Stimulated activated CD8-positive, alpha-beta memory T cell treated with anti-CD3 and anti-CD28 coated beads, Interleukin-4, amount 100 ng/mL, for 4 hours (primary cell): ENCODE results near the gene POU2F1.
A peak's percentile ranks its signal among the peaks of the same experiment; 100 is the strongest.

Source experiments
- DNase-seq, 2 donors: peaks; one replicate each; pipeline ENCODE4 v3.0.0-alpha.2; 2020; ENCODE audit warnings: low read depth in 2 of 2, low spot score in 1 of 2

Gene POU2F1

DNA sequence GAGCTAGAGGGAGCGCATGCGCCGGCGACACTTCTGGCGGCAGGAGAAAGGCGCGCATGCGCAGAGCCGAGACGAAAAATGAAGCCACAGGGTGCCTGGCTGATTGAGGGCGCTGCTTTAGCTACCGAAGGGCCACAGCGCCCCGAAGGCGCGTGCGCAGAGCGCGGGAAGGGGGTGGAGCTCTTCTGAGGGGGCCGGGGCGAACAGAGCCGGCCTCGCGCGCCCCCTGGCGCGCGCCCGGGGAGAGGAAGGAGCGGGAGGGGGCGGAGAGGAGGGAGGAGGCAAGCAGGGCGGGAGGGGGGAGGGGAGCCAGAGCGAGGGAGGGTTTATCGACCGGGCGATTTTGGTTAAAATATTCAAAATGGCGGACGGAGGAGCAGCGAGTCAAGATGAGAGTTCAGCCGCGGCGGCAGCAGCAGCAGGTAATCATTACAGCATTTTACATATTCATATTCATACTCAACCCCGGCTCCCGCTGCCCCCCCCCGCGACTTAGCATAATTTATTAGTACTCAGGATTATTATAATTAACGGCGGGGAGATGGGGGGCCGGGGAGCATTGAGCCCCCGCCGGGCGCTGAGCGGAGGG lies at the start of gene POU2F1:
POU2F1 (plus strand) TSS at position 350 of the 589 bp plus-strand sequence; CDS start at position 362, 12 bp downstream.
- peak; percentile 97 for DNase-seq

- no peak for DNase-seq
These were observed 49.3 kb upstream of the POU2F1 start for GRCh38 chr1:167171286-167171929.

DNA sequence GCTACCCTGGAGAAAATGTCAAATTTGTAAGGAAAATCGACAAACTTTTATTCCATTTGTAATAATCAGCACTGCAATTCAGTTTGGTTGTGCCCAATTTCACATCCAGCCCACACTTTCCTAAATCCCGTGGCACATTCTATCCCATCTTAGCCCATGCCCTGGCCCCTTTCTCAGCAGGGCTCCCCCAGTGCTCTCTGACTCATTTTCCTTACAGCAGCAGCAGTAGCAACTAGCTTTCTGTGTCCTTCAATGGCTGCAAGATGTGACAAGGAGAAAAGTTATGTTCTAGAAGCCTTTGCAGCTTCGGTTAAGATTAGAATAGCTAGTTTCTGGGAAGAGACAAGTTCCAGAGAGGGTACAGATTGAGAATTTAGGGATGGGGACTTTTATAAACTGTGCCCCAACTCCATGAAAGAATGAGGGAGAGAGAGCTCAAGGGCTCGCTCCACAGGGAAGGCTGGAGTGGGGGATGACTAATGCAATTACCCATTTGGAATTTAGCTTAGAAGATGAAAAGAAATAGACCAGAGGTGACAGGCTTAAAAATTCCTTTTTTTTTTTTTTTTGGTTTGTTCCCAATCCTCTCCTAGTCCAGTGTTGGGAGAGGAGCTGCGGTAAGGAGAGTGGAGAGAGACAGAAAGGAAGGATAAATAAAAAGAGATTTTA lies 47.0 kb upstream of the POU2F1 start:
- no peak for DNase-seq

DNA sequence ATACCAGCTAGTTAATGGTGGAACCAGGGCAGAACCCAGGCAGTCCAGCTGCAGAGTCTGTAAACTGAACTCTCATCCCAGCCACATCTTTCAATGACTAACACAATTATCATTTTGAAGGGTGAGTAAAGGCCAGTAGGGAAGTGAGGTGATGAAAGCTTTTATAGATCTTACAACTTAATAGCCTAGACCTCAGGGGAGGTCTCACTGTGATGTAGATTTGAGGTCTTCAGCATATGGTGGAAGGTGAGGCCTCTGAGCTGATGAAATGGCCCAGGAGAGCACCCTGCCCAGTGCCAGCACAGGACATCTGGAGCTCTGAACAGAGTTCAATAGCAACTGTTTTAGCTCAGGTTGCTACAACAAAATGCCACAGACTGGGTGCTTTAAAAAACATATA lies 44.8 kb upstream of the POU2F1 start:
- DNase-seq = no peak

- DNase-seq = no peak
These were observed 41.9 kb upstream of the POU2F1 start for GRCh38 chr1:167178831-167179230.

- no peak for DNase-seq
These were observed 37.9 kb upstream of the POU2F1 start for GRCh38 chr1:167182571-167183320.

GRCh38 chr1:167184081-167184480 lies 36.6 kb upstream of the POU2F1 start:
- no peak for DNase-seq

DNA sequence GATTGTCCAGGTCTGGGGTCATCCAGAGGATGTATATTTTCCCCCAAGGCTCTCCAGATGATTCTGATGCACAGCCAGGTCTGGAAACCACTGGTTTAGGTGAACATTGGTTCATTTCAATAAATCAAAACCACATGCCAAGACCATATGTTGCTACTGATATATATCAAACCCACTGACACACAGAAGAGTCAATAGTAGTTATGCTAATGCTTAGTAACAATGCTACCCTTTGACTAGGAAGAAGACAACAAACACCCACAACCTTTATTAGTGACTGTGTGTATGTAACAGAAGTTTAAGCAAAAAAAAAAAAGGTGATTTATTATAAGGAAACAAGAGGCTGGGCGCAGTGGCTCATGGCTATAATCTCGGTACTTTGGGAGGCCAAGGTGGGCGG lies 35.6 kb upstream of the POU2F1 start:
- DNase-seq = no peak

GRCh38 chr1:167185974-167186657 lies 34.6 kb upstream of the POU2F1 start:
- DNase-seq = no peak

DNA sequence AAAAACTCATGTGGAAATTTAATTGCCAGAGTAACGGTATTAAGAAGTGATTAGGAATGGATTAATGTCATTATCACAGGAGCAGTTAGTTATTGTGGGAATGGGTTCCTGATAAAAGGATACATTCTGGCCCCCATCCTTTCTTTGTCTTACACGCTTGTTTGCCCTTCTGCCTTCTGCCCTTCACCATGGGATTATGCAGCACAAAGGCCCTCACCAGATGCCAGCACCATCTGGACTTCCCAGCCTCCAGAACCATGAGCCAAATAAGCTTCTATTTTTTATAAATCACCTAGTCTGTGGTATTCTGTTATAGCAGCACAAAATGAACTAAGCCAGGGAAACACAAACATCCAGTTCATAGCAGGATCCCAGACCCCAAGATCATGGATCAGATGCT lies 33.9 kb upstream of the POU2F1 start:
- DNase-seq = no peak

DNA sequence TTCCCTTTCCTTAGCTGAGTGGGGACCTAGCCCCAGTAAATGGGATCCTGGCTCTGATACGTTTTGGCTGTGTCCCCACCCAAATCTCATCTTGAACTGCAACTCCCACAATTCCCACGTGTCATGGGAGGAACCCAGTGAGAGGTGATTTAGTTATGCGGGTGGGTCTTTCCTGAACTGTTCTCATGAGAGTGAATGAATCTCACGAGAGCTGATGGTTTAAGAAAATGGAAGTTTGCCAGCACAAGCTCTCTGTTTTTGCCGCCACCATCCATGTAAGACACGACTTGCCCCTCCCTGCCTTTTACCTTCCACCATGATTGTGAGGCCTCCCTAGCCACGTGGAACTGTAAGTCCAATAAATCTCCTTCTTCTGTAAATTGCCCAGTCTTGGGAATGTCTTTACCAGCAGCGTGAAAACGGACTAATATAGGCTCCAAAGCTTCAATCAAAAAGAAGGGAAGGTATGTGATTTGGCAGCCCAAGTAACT lies 29.9 kb upstream of the POU2F1 start:
- no peak for DNase-seq

- no peak for DNase-seq
These were observed 28.7 kb upstream of the POU2F1 start for GRCh38 chr1:167191958-167192357.

- no peak for DNase-seq
These were observed 26.5 kb upstream of the POU2F1 start for GRCh38 chr1:167194182-167194581.

GRCh38 chr1:167196166-167196565 lies 24.5 kb upstream of the POU2F1 start:
- no peak for DNase-seq

- no peak for DNase-seq
These were observed 23.4 kb upstream of the POU2F1 start for GRCh38 chr1:167197236-167197635.

DNA sequence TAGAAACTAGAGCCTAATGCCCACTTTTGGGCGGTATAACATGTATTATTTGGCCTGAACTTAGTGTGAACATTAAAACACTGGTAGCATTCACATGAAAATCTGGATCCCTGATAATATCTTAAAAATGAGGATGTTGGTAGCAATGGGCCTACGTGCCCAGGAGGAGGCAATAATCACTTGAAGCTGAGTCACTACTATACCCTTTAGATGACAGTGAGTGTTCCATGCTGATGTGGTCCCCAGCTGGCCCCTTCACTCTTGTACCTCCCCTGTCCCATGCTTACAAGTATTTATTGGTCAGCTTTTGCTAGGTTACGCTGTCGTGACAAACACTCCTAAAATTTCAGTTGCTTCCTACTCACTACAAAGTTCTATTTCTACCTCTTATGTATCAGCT lies 23.0 kb upstream of the POU2F1 start:
- DNase-seq = no peak

GRCh38 chr1:167198518-167199133 lies 22.1 kb upstream of the POU2F1 start:
- no peak for DNase-seq

- no peak for DNase-seq
These were observed 21.0 kb upstream of the POU2F1 start for GRCh38 chr1:167199656-167200055.

DNA sequence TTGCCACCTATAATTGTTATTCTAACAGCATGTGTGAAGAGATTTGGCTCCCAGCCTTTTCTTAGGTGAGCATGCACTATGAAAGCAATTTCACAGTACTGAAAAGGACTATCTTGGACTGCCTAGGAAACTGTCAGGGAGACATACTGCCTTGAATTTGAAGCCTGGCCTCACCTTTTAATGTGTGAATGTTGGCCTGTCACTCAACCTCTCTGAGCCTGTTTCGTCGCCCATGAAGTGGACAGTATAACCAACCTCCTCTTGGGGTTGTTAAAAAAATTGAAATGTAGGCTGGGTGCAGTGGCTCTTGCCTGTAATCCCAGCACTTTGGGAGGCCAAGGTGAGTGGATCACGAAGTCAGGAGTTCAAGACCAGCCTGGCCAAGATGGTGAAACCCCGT lies 20.4 kb upstream of the POU2F1 start:
- DNase-seq = no peak

GRCh38 chr1:167200749-167201148 lies 19.9 kb upstream of the POU2F1 start:
- DNase-seq = no peak

- DNase-seq = no peak
These were observed 18.6 kb upstream of the POU2F1 start for GRCh38 chr1:167202049-167202448.
